Choroid plexus epithelial cell (primary cell): ENCODE data around the gene RAD9A.
"Not testable (repeated sequence)": the region's sequence is repeated elsewhere in the genome, so short reads cannot be mapped to it uniquely, and the experiment has no call there.

Experiments
- DNase-seq: peaks from one replicate; pipeline ENCODE4 v3.0.0-alpha.2; 2010; ENCODE audit warnings: low read depth
- H3K4me3 ChIP-seq: 2 replicates; pipeline ENCODE4 v1.5.1; 2011; ENCODE audit warnings: low read depth, mild to moderate bottlenecking, control low read depth, low read length, moderate library complexity
- TF ChIP-seq, protein P1 (sequence below): conservative IDR thresholded peaks from 2 replicates; pipeline ENCODE4 v1.5.1; 2011; ENCODE audit warnings: low read depth, mild to moderate bottlenecking, control low read depth, inconsistent platforms, low read length, moderate library complexity

RAD9A gene

DNA sequence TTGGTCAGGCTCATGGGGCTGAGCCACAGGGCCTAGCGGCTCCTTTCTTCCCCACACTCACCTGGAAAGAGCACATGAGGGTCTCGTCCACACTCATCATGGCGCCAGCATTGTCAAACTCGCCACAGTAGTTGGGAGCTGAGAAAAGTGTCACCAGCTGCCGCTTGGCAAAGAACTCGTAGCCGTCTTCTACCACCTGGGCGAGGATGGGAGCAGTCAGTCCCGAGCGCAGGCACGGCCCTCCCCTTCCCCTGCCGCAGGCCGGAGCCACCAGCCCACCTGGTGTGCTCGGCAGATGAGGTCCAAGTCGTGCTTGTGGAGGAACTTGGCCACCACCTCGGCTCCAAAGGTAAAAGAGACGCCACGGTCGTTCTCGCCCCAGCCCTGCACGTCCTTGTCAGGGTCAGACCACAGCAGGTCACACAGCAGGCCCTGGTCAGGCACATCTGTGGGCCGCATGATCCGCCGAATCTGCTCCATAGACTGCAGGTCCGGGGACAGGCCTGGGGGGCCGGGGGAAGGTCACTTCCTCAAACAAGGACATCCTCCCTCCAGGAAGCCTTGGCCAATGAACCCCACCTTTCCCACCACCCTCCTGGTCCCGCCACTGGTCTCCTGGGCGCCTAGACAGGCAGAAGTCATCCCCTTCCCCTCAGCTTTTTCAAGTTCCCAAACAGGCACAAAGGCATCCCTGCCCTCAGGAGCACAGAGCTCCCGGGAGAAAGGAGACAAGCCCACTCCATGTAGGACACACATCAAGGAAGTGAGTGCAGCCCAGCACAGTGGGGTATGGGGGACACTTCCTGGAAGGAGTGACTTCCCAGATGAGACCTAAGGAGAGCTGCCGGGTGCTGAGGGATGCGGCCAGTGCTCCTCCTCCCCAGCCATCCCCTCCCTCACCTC, 7.1 kb downstream of the RAD9A start:
- no peak for DNase-seq
- TF ChIP-seq, protein P1, sequence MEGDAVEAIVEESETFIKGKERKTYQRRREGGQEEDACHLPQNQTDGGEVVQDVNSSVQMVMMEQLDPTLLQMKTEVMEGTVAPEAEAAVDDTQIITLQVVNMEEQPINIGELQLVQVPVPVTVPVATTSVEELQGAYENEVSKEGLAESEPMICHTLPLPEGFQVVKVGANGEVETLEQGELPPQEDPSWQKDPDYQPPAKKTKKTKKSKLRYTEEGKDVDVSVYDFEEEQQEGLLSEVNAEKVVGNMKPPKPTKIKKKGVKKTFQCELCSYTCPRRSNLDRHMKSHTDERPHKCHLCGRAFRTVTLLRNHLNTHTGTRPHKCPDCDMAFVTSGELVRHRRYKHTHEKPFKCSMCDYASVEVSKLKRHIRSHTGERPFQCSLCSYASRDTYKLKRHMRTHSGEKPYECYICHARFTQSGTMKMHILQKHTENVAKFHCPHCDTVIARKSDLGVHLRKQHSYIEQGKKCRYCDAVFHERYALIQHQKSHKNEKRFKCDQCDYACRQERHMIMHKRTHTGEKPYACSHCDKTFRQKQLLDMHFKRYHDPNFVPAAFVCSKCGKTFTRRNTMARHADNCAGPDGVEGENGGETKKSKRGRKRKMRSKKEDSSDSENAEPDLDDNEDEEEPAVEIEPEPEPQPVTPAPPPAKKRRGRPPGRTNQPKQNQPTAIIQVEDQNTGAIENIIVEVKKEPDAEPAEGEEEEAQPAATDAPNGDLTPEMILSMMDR = no peak
- H3K4me3 ChIP-seq = no peak overlapping the region

DNA sequence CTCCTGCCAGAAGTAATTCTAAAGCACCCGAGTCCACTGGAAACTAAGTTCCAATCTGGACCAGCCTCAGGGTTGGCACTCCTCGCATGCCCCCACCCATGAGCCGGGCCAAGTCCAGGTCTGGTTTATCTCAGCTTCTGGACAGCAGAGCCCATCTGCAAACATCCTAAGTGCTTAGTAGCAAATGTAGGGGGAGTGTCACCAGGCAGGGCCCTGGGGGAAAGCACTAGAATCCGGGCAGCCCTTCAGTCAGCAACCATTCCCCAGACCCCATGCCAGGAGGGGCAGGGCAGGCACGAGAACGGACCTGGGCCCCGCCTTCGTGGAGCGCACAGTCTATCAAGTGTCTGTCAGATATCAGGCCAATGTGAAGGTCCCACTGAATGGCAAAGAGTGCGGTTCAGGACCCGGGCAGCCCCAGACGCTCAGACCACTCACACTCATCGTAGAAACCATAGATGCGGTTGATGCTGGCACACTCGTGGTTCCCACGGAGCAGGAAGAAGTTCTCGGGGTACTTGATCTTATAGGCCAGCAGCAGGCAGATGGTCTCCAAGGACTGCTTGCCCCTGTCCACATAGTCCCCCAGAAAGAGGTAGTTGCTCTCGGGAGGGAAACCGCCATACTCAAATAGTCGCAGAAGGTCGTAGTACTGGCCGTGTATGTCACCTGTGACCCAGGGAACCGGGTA, 8.6 kb downstream of the RAD9A start:
- DNase-seq = no peak
- H3K4me3 ChIP-seq = peak overlapping the region; percentile 90
- TF ChIP-seq, protein P1 = no peak

DNA sequence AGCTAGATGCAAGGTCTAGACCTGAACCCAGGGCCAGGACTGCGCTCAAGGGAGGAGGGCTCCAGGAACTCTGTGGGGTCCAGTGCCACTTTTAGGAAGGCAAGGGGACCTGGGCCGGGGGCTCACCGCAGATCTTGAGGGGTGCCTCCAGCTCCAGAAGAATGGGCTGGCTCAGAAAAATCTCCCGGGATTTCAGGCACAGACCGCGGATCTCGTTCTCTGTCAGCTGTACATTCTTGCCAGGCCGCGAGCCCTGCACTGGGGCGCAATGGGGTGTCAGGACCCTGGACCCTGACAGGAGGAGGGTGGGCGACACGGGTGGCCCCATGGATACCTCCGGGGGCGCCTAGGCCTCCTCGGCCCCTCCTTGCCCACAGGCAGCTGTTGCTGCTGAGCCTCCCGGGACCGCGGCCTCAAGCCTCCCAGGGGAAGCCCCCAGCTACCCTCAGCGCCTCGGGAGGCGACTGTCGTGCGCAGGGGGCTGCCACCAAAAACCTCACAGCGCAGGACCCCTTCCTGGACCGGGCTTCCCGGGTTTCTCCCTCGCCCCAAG, 9.2 kb downstream of the RAD9A start:
- TF ChIP-seq, protein P1 = no peak
- no peak for DNase-seq
- peak overlapping the region; percentile 90 for H3K4me3 ChIP-seq

DNA sequence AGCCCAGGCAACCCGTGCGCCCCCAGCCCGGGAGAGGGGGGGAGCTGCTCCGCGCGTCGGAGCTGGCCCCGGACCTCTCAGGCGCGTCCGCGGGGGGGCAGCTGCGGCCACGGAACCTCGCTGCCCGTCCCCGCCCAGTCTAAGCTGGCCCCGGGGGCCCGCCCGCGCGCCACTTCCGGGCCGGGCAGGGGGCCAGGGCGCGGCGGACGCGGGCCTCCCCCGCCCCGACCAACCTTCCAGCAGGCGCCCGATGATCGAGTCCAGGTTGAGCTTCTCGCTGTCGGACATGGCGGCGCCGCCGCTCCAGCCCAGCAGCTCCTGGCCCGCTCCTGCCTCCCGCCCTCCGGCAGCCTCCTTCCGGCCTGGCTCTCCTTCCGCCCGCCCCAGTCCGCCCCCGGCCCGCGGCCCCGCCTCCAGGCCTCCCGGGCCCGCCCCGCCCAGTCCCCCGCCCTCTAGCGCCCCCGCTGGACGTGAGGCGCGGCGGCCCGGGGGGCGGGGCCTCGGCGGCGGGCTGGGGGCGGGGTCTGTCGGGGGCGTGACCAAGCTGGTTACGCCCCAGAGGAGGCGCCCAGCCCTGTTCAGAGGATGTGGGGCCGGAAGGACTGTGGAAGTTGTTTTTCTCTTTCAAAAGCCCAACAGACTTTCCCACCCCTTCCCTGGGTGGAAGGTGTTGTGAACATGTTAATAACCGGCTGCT, 9.9 kb downstream of the RAD9A start, which contains the start of gene PPP1CA:
TSS of gene PPP1CA (minus strand) at position 364 of the 697 bp plus-strand sequence. CDS start at position 288, 76 bp downstream.
- peak within 1 kb of the TSS; percentile 90 for H3K4me3 ChIP-seq
- peak; percentile 88 for DNase-seq
- TF ChIP-seq, protein P1 = peak; percentile 23

- peak overlapping the region; percentile 53 for H3K4me3 ChIP-seq
- DNase-seq = not testable (repeated sequence)
These were observed 10.5 kb downstream of the RAD9A start for GRCh38 chr11:67402192-67402839.

GRCh38 chr11:67403085-67403484, 11.3 kb downstream of the RAD9A start:
- DNase-seq, H3K4me3 ChIP-seq: not testable (repeated sequence)

DNA sequence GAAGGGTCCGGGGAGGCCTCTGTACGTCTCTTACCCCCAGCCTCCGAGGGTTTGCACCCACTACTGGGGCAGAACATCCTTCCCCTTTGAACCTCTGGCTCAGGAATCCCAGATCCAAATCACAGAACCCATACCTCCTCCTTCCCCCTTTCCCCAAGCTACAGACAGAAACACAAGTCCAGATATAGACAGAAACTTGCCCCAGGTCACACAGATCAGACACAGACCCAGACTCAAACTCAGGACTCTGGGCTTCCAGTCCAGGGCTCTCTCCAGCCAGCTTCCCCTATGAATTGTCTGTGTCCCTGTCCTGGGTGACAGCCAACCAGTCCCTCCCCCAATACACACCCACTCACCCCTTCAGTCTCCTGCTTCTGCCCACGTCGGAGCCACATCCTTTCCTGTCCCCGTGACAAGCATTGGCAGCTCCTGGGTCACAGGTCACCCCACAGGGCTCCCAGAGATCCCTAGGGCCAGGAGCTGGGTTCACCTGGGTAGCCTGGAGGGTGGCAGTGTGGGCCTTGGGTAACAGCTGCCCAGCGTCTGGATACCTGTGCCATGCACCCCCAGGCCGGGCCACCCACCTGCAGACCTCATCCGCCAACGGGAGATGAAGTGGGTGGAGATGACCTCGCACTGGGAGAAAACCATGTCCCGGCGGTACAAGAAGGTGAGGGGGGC, 12.9 kb downstream of the RAD9A start:
- H3K4me3 ChIP-seq = no peak overlapping the region
- TF ChIP-seq, protein P1 = no peak
- DNase-seq = no peak
